Suprapubic skin (tissue), 4 donors: Measurements from ENCODE around the gene GAK. TPM values are rescaled to one million over a fixed set of nuclear protein-coding genes. Genes with fewer than 3 reads are reported as not detected.
A peak's percentile ranks its signal among the peaks of the same experiment; 100 is the strongest.

Experiments
- DNase-seq, 2 donors: peaks; one replicate each; pipeline ENCODE4 v3.0.0-alpha.2; 2019; ENCODE audit warnings: low spot score in 2 of 2
- H3K27ac ChIP-seq: fragments of 200-600 bp; sonication (generic); one replicate; pipeline ENCODE4 v1.5.1; 2019
- H3K27me3 ChIP-seq: fragments of 200-600 bp; sonication (generic); one replicate; pipeline ENCODE4 v1.5.1; 2019
- H3K36me3 ChIP-seq: fragments of 200-600 bp; sonication (generic); one replicate; pipeline ENCODE4 v1.5.1; 2019
- H3K4me1 ChIP-seq: fragments of 200-600 bp; sonication (generic); one replicate; pipeline ENCODE4 v1.5.1; 2019
- H3K4me3 ChIP-seq: fragments of 200-600 bp; sonication (generic); one replicate; pipeline ENCODE4 v1.5.1; 2019; ENCODE audit warnings: mild to moderate bottlenecking
- H3K9me3 ChIP-seq: fragments of 200-600 bp; sonication (generic); one replicate; pipeline ENCODE4 v1.5.1; 2019
- EP300 ChIP-seq: sonication (generic); formaldehyde crosslinking; IDR thresholded peaks from one replicate; pipeline ENCODE4 v1.6.1; 2017; ENCODE audit warnings: antibody characterized with exemption
- POLR2A ChIP-seq, 2 donors: fragments of 450-650 bp; IDR thresholded peaks; one replicate each; pipeline ENCODE4 v1.6.1; 2017; ENCODE audit warnings: antibody characterized with exemption in 2 of 2, mild to moderate bottlenecking in 2 of 2, moderate library complexity in 2 of 2
- POLR2AphosphoS5 ChIP-seq, 3 donors: sonication (generic); formaldehyde crosslinking; IDR thresholded peaks; one replicate each; pipeline ENCODE4 v1.6.1; 2017; ENCODE audit warnings: antibody characterized with exemption in 3 of 3
- WGBS: methylation state at CpG from one replicate; pipeline ENCODE4 v1.1.5; 2018; 5-methylcytosine and 5-hydroxymethylcytosine counted together
- total RNA-seq, 4 donors: library from RNA; depleted of rRNA; stranded (reverse); fragments of >200 nt; gene quantifications; one replicate each; pipeline ENCODE4 v1.1.0, GENCODE V29; 2016
- TF ChIP-seq, protein P1 (sequence below), 2 donors: fragments of 200-600 bp in 1 of 2; fragments of 450-650 bp in 1 of 2; sonication (generic) in 1 of 2; IDR thresholded peaks; one replicate each; pipeline ENCODE4 v1.5.1; 2016 to 2019; ENCODE audit warnings: antibody characterized with exemption in 2 of 2, mild to moderate bottlenecking in 1 of 2, moderate library complexity in 1 of 2

Gene GAK
- total RNA-seq, 4 donors from 2014 or later, result 108 to 166 (median 132) TPM

DNA sequence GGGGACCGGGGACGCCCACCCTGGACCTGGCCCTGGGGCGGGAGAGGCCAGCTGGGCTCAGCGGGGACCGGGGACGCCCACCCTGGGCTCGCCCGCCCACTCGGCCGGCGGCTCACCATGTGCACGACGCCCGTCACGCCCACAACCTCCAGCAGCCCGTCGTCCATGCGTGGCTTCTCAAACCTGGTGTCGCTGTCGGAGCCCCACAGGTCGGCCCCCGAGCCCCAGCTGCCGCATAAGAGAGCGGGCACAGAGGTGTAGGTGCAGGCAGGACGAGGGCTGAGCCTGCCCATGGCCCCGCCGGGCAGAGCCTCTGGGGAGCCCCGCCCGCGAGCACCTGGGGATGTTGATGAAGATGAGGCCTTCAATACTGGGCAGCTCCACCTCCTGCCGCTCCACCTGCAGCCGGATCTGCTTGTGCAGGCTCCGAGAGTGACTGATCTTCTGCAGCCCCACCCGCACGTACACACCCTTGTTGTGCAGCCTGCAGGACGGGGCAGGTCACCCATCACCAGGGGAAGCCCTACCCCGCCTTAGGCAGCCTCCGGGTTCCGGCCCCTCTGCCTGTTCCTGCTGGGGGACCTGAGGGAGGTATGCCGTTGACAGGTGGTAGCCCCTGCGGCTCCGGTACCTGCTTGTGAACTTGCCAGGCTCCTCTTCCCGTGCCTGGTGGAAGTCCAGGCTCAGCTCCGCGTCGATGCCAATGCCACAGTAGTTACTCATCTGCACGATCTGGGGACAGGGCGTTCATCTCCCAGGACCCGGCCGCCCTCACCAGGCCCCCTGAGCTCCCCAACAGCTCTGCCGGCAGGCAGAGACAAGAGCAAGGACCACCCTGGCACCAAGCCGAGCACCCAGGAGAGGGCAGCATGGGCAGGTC, 29.5 kb upstream of the GAK start:
- H3K36me3 ChIP-seq, result peaks cover 75% of the 10 kb centered on the region
- H3K27ac ChIP-seq, result no peak overlapping the region
- DNase-seq, result peak; percentile 69 to 75
- H3K9me3 ChIP-seq, result no peaks in the 10 kb centered on the region
- H3K4me3 ChIP-seq, result no peak overlapping the region
- H3K27me3 ChIP-seq, result no peaks in the 10 kb centered on the region
- peaks cover 15% of the 10 kb centered on the region for H3K4me1 ChIP-seq
- 53% methylated on average over 7 of the region's 52 CpGs for WGBS
- TF ChIP-seq, protein P1, sequence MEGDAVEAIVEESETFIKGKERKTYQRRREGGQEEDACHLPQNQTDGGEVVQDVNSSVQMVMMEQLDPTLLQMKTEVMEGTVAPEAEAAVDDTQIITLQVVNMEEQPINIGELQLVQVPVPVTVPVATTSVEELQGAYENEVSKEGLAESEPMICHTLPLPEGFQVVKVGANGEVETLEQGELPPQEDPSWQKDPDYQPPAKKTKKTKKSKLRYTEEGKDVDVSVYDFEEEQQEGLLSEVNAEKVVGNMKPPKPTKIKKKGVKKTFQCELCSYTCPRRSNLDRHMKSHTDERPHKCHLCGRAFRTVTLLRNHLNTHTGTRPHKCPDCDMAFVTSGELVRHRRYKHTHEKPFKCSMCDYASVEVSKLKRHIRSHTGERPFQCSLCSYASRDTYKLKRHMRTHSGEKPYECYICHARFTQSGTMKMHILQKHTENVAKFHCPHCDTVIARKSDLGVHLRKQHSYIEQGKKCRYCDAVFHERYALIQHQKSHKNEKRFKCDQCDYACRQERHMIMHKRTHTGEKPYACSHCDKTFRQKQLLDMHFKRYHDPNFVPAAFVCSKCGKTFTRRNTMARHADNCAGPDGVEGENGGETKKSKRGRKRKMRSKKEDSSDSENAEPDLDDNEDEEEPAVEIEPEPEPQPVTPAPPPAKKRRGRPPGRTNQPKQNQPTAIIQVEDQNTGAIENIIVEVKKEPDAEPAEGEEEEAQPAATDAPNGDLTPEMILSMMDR (IDR thresholded peaks at IDR 0.05), result no peak
- TF ChIP-seq POLR2AphosphoS5 (IDR thresholded peaks at IDR 0.05) (no peak), EP300 (no peak), POLR2A (IDR thresholded peaks at IDR 0.05) (no peak)

GRCh38 chr4:960636-961350, 28.7 kb upstream of the GAK start:
- 88% methylated on average over 8 of the region's 35 CpGs for WGBS
- H3K36me3 ChIP-seq, result peaks cover 71% of the 10 kb centered on the region
- H3K9me3 ChIP-seq, result no peaks in the 10 kb centered on the region
- TF ChIP-seq POLR2AphosphoS5 (IDR thresholded peaks at IDR 0.05) (no peak), POLR2A (IDR thresholded peaks at IDR 0.05) (no peak)
- TF ChIP-seq, protein P1 (IDR thresholded peaks at IDR 0.05), result no peak
- no peak overlapping the region for H3K4me3 ChIP-seq
- DNase-seq, result peak in 1 of 2 donors; percentile 76
- peaks cover 15% of the 10 kb centered on the region for H3K4me1 ChIP-seq
- no peak overlapping the region for H3K27ac ChIP-seq
- H3K27me3 ChIP-seq, result no peaks in the 10 kb centered on the region

GRCh38 chr4:960140-960635, 28.1 kb upstream of the GAK start:
- no CpG with 5 or more reads among the region's 16 CpGs for WGBS
- H3K27ac ChIP-seq, result no peak overlapping the region
- peaks cover 15% of the 10 kb centered on the region for H3K4me1 ChIP-seq
- TF ChIP-seq POLR2AphosphoS5 (IDR thresholded peaks at IDR 0.05), result no peak
- TF ChIP-seq EP300, result no peak
- TF ChIP-seq, protein P1 (IDR thresholded peaks at IDR 0.05), result no peak
- no peak for TF ChIP-seq POLR2A (IDR thresholded peaks at IDR 0.05)
- no peak overlapping the region for H3K4me3 ChIP-seq
- H3K9me3 ChIP-seq, result no peaks in the 10 kb centered on the region
- peak in 1 of 2 donors; percentile 77 for DNase-seq
- H3K36me3 ChIP-seq, result peaks cover 71% of the 10 kb centered on the region
- H3K27me3 ChIP-seq, result no peaks in the 10 kb centered on the region

- Histone ChIP-seq H3K9me3 (no peaks in the 10 kb centered on the region), H3K27me3 (no peaks in the 10 kb centered on the region), H3K4me3 (no peak overlapping the region), H3K36me3 (peaks cover 74% of the 10 kb centered on the region), H3K27ac (no peak overlapping the region), H3K4me1 (peaks cover 15% of the 10 kb centered on the region)
- DNase-seq, result peak in 1 of 2 donors; percentile 73
- 88% methylated on average over 5 of the region's 24 CpGs for WGBS
- TF ChIP-seq EP300 (no peak), POLR2A (IDR thresholded peaks at IDR 0.05) (no peak), POLR2AphosphoS5 (IDR thresholded peaks at IDR 0.05) (no peak)
- TF ChIP-seq, protein P1 (IDR thresholded peaks at IDR 0.05), result no peak
These were observed 27.4 kb upstream of the GAK start for GRCh38 chr4:959338-960139.
